Loucy (cell line): ENCODE measurements around the gene GAPDH.

Experiments
- H2AFZ ChIP-seq: fragments of 200-600 bp; sonication (generic); 2 replicates; pipeline ENCODE4 v1.6.0; 2016; ENCODE audit warnings: antibody characterized with exemption, mild to moderate bottlenecking, low read length, moderate library complexity
- H3F3A ChIP-seq: fragments of 200-600 bp; 2 replicates; pipeline ENCODE4 v1.6.0; 2016; ENCODE audit warnings: antibody characterized with exemption, low read depth, mild to moderate bottlenecking
- H3K27me3 ChIP-seq: fragments of 200-600 bp; sonication (generic); 2 replicates; pipeline ENCODE4 v1.6.1; 2014; ENCODE audit warnings: low read length, mild to moderate bottlenecking; ENCODE audit not compliant: insufficient read depth, poor library complexity, severe bottlenecking
- H3K36me3 ChIP-seq: fragments of 200-600 bp; sonication (generic); 2 replicates; pipeline ENCODE4 v1.6.1; 2016; ENCODE audit warnings: low read length; ENCODE audit not compliant: insufficient read depth
- H3K4me1 ChIP-seq: fragments of 200-600 bp; sonication (generic); 2 replicates; pipeline ENCODE4 v1.5.1; 2014; ENCODE audit warnings: low read length, mild to moderate bottlenecking; ENCODE audit not compliant: insufficient read depth, poor library complexity, severe bottlenecking
- H3K4me2 ChIP-seq: fragments of 200-600 bp; sonication (generic); 2 replicates; pipeline ENCODE4 v1.6.0; 2014; ENCODE audit warnings: antibody characterized with exemption, low read length, low read depth, mild to moderate bottlenecking; ENCODE audit not compliant: poor library complexity, severe bottlenecking
- H3K4me3 ChIP-seq: fragments of 200-600 bp; sonication (generic); 2 replicates; pipeline ENCODE4 v1.5.1; 2014; ENCODE audit warnings: low read length, mild to moderate bottlenecking, mixed read lengths; ENCODE audit not compliant: poor library complexity, severe bottlenecking
- H3K79me2 ChIP-seq: fragments of 200-600 bp; sonication (generic); 2 replicates; pipeline ENCODE4 v1.6.1; 2014; ENCODE audit warnings: low read length; ENCODE audit not compliant: insufficient read depth
- H3K9ac ChIP-seq: fragments of 200-600 bp; sonication (generic); 2 replicates; pipeline ENCODE4 v1.6.0; 2014; ENCODE audit warnings: mild to moderate bottlenecking, low read depth, low read length, moderate library complexity; ENCODE audit not compliant: poor library complexity, severe bottlenecking
- H3K9me2 ChIP-seq: fragments of 200-600 bp; sonication (generic); replicated peaks from 2 replicates; pipeline ENCODE4 v1.6.1; 2016; ENCODE audit warnings: low read depth, low read length, mixed read lengths
- H3K9me3 ChIP-seq: fragments of 200-600 bp; sonication (generic); 2 replicates; pipeline ENCODE4 v1.6.1; 2014; ENCODE audit warnings: mild to moderate bottlenecking, antibody characterized with exemption, low read length, low read depth; ENCODE audit not compliant: insufficient read depth
- H4K20me1 ChIP-seq: fragments of 200-600 bp; sonication (generic); 2 replicates; pipeline ENCODE4 v1.6.0; 2014; ENCODE audit warnings: antibody characterized with exemption, low read length, mild to moderate bottlenecking; ENCODE audit not compliant: insufficient read depth, poor library complexity, severe bottlenecking
- CTCF ChIP-seq: fragments of 200-600 bp; sonication (generic); conservative IDR thresholded peaks from 2 replicates; pipeline ENCODE4 v1.5.1; 2014; ENCODE audit warnings: mild to moderate bottlenecking, antibody characterized with exemption, low read length
- EZH2phosphoT487 ChIP-seq: fragments of 200-600 bp; IDR thresholded peaks from 2 replicates; pipeline ENCODE4 v1.6.1; 2018; ENCODE audit warnings: antibody characterized with exemption, mild to moderate bottlenecking, moderate library complexity, borderline replicate concordance

Gene GAPDH

GRCh38 chr12:6562881-6563280 lies 28.6 kb downstream of the GAPDH start:
- H3K9me2 ChIP-seq = no peaks in the 10 kb centered on the region
- H4K20me1 ChIP-seq = peaks cover 3% of the 10 kb centered on the region
- no peak overlapping the region for H2AFZ ChIP-seq
- H3K9ac ChIP-seq = no peak overlapping the region
- peaks cover 8% of the 10 kb centered on the region for H3K4me1 ChIP-seq
- peaks cover 30% of the 10 kb centered on the region for H3K79me2 ChIP-seq
- H3K9me3 ChIP-seq = no peaks in the 10 kb centered on the region
- no peak overlapping the region for H3K4me2 ChIP-seq
- H3K27me3 ChIP-seq = no peaks in the 10 kb centered on the region
- peaks cover 49% of the 10 kb centered on the region; the same call in 1 of the 2 replicates for H3K36me3 ChIP-seq
- TF ChIP-seq EZH2phosphoT487 = no peak
- no peak for TF ChIP-seq CTCF
- H3K4me3 ChIP-seq = no peak overlapping the region
- no peaks in the 10 kb centered on the region for H3F3A ChIP-seq

- TF ChIP-seq CTCF (peak; percentile 85), EZH2phosphoT487 (no peak)
- no peak overlapping the region for H2AFZ ChIP-seq
- H3K9me3 ChIP-seq = no peaks in the 10 kb centered on the region
- no peak overlapping the region for H3K4me2 ChIP-seq
- H3K36me3 ChIP-seq = peaks cover 49% of the 10 kb centered on the region; the same call in 1 of the 2 replicates
- no peaks in the 10 kb centered on the region for H3F3A ChIP-seq
- no peaks in the 10 kb centered on the region for H3K9me2 ChIP-seq
- peaks cover 3% of the 10 kb centered on the region for H4K20me1 ChIP-seq
- no peak overlapping the region for H3K4me3 ChIP-seq
- H3K9ac ChIP-seq = no peak overlapping the region
- peaks cover 8% of the 10 kb centered on the region for H3K4me1 ChIP-seq
- peaks cover 32% of the 10 kb centered on the region for H3K79me2 ChIP-seq
- H3K27me3 ChIP-seq = no peaks in the 10 kb centered on the region
These were observed 29.2 kb downstream of the GAPDH start for GRCh38 chr12:6563448-6564050.

- H3K9ac ChIP-seq = peak overlapping the region; percentile 74
These were observed 32.9 kb downstream of the GAPDH start for GRCh38 chr12:6567112-6567670.

More at GRCh38 chr12:6567112-6567670, 32.9 kb downstream of the GAPDH start:
- Histone ChIP-seq H4K20me1 (peaks cover 6% of the 10 kb centered on the region), H3K79me2 (peaks cover 40% of the 10 kb centered on the region), H3K4me2 (peak overlapping the region; percentile 94), H3K9me2 (no peaks in the 10 kb centered on the region), H3K9me3 (no peaks in the 10 kb centered on the region), H3K4me3 (peak overlapping the region; percentile 82), H3K36me3 (peaks cover 51% of the 10 kb centered on the region; the same call in 1 of the 2 replicates), H3K27me3 (no peaks in the 10 kb centered on the region), H3F3A (peaks cover 16% of the 10 kb centered on the region; the same call in 1 of the 2 replicates), H3K4me1 (peaks cover 8% of the 10 kb centered on the region), H2AFZ (no peak overlapping the region)
- TF ChIP-seq CTCF (no peak), EZH2phosphoT487 (no peak)
